IPS-NIHi11 (cell line): ENCODE data around the gene POLR1E.
"Not testable (repeated sequence)": the region's sequence is repeated elsewhere in the genome, so short reads cannot be mapped to it uniquely, and the experiment has no call there.

ENCODE experiments used
- DNase-seq: peaks from one replicate; pipeline ENCODE4 v3.0.0; 2012; ENCODE audit warnings: mixed read lengths, low spot score

Gene POLR1E

DNA sequence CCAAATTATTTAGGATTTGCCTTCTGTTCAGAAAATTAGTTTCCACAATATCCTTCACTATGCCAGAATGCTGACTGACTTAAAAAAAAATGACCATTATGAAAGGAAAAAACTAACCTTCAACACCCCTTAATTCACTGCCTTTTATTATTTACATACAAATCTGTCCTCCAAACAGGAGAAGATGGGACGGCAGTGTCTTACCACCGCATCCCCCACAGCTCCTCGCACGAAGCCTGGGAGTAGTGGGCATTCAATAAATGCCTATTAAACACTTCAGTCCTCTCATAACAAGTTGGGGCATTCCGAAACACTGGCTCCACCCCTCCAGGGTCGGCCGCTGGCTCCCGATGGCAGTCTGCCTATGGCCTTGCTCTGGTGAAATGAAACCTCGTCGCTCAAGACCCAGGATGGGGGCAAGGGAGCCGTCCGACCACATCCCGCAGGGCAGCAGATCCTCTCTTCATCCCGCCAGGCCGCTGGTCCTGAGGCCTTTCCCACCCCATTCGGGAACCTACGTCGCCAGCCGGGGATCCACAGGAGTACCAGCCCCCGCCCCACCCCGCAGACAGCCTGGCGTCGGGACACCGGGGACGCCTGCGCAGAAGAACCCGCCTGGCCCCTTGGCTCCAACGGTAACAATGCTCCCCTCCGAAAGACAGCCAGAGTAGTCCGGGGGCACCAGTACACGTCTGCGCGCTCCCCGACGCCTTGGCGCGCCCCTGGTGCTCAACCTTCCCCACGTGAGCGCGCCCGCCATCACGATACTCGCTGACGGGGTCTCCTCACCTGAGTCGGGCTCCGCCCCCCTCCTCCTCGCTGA lies 21.1 kb upstream of the POLR1E start:
- peak; percentile 88 for DNase-seq

DNA sequence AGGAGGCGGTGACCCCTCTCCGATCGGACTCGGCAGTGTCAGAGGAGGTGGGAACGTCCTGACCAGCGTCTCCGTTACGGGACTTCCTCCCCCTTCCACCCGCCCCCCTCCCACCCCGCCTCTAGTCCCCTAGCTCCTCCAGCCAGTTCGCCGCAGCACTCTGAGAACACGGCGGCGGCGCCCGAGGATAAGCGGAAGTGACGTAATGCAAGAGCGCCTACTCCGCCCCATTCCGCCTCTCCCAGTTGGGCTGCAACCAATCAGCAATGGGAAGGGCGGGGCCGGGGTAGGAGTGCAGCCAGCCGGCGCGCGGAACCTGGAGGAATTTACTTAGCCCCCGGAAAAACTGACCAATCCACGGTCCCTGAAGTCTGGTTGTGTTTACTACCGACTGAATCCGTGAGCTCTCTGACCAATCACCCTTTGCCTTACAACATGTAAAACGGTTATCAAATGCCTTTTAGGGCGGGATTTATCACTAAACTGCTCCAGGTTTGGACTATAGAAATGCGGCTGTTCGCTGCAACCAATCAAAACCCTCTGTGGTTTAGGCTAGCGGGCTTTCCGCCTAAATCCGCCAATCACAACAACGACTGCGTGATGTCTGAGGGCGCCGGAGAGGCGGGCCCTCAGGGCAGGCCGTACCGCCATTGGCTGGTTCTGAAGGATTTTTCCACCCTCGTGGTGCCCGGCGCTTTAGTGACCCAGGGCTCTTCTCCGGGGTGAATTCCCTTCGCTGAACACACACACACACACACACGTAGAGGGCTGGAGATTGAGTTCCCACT lies 20.3 kb upstream of the POLR1E start, which contains the start of gene ZBTB5:
TSS of gene ZBTB5 (minus strand) at position 202 of the 788 bp plus-strand sequence. CDS start 22,899 bp downstream, outside the sequence.
- DNase-seq = peak; percentile 92

- peak; percentile 45 for DNase-seq
Observed at GRCh38 chr9:37466037-37466709, 19.6 kb upstream of the POLR1E start.

DNA sequence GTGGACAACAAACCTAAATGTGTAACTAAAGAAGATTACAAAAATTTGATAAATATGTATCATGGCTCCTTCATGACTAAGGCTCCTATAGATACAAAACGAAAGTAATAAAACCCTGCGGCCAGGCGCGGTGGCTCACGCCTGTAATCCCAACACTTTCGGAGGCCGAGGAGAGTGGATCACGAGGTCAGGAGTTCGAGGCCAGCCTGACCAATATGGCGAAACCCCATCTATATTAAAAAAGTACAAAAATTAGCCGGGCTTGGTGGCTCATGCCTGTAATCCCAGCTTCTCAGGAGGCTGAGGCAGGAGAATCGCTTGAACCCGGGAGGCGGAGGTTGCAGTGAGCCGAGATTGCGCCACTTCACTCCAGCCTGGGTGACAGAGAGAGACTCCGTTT lies 18.2 kb upstream of the POLR1E start:
- not testable (repeated sequence) for DNase-seq

GRCh38 chr9:37468620-37469019 lies 17.1 kb upstream of the POLR1E start:
- no peak for DNase-seq

DNA sequence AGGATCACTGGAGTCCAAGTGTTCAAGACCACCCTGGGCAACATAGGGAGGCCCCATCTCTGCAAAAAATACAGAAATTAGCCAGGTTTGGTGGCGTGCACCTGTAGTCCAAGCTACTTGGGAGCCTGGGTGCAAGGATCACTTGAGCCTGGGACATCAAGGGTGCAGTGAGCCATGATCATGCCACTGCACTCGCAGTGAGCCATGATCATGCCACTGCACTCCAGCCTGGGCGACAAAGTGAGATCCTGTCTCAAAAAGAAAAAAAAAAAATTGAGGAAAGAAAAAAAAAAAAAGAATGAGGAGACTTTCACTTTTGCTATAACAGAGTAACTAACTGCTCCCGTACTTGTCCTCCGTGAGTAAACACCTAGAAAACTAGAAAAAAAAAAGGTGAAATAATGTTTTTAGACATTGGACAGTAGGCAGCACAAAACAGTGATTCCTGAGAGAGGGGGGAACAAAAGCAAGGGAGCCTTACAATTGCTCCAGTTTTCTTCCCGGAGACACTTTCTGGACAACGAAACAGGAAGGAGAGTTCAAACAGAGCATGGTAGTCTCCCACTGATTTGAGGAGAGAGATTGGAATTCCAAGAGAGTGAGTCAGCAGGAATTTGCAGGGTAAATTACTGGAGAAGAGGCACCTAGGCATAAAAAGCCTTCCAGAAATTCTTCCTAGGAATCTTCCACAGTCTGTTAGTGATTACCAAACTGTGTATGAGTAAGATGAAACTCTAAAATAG lies 13.6 kb upstream of the POLR1E start:
- peak; percentile 61 for DNase-seq

GRCh38 chr9:37473982-37474381 lies 11.8 kb upstream of the POLR1E start:
- not testable (repeated sequence) for DNase-seq

GRCh38 chr9:37474438-37474837 lies 11.3 kb upstream of the POLR1E start:
- no peak for DNase-seq

- no peak for DNase-seq
Observed at GRCh38 chr9:37476930-37477329, 8.8 kb upstream of the POLR1E start.

DNA sequence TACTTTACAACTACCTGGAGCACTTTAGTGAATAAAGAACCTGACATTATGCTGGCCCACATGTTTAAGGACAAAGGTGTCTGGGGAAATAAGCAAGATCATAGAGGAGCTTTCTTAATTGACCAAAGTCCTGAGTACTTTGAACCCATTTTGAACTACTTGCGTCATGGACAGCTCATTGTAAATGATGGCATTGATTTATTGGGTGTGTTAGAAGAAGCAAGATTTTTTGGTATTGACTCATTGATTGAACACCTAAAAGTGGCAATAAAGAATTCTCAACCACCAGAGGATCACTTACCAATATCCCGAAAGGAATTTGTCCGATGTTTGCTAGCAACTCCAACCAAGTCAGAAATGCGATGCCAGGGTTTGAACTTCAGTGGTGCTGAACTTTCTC lies 8.3 kb upstream of the POLR1E start:
- not testable (repeated sequence) for DNase-seq

DNA sequence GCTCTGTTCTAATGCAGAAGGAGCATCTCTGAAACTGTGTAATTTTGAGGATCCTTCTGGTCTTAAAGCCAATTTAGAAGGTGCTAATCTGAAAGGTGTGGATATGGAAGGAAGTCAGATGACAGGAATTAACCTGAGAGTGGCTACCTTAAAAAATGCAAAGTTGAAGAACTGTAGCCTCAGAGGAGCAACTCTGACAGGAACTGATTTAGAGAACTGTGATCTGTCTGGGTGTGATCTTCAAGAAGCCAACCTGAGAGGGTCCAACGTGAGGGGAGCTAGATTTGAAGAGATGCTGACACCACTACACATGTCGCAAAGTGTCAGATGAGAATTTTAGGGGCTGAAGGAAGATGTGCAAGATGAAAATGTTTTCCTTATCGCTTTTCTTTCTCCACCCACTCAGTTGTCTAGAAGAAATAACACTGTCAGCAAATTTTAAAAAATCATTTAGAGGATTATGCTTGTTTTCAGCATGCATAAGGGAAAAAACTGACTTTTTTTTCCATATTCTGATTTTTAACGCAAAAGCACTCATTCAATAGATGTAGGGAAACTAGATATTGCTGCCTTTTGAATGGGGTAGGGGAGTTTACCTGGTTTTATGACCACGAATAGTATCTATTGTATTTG lies 7.6 kb upstream of the POLR1E start:
- DNase-seq = not testable (repeated sequence)

- no peak for DNase-seq
Observed at GRCh38 chr9:37480759-37481158, 5.0 kb upstream of the POLR1E start.

DNA sequence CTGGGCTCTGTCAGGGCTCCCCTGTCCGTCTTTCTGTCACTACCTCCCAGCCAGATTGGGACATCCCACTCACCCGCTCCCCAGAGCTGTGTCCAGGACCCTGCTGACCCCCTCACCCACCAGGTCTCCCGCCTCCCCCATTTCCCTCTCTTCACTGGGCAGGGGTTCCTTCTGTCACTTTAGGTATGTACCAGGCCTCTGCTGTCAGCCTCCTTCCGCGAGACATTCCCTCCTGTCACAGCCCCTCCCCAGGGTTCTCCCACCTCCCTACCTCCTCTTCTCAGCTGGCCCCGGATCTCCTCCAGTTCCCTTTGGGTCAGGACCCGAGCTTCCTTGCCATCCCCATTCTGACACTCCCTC lies 488 bp downstream of the POLR1E start:
- no peak for DNase-seq

DNA sequence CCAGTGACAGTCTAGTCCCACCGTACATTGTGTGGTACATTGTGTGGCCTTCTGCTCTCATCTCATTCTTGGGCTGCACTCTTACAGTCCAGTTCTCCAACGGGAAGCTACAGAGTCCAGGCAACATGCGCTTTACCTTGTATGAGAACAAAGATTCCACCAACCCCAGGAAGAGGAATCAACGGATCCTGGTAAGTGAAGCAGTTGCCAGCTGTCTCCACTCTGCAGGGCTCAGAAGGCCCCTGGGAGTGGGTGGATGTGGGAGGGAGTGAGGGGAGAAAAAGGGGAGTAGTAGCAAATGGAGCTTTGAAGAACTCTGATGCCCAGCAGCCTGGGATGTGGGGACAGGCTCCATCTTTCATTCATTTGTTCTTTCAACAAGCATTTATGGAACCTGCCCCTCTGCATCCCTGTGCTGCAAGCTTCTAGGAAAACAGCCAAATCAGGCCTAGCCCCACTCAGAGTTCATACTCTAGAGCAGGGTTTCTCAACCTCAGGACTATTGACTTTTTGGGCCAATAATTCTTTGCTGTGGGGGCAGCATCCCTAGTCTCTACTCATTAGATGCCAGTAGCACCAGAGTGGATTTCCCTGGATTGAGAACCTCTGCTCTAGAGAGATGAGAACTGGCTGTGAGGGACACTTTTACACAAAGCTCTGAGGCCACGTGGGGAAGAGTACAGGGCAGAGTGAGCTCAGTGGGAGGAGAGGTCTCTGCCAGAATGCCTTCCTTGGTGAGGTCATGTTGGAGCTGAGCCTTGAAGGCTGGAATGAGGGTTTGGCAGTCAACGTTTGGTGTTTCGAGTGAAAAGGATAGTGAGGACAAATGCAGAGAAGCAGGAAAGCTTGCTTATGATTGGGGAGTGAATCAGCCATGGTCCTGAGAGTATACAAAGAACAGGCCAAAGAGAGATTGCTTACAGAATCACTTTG lies 1.1 kb downstream of the POLR1E start:
- DNase-seq = no peak

GRCh38 chr9:37491939-37492338 lies 6.2 kb downstream of the POLR1E start:
- DNase-seq = no peak

DNA sequence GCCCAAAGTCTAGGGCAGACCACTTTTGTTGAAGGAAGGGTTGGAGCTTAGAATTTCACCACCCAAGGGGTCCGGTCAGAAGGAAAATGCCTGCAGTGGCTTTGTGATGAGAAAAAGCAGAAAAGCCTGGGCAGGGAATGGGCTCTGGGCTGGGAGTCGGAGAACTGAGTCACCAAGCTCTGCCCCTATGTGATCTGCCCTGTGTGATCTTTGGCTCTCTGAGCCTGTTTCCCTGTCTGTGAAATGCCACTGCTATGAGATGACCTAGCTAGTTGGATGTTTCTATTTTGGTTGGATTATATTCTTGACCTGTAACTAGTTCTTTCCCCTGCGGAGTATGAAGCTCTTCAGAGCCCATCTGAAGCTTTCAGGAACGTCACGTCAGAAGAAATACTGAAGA lies 9.8 kb downstream of the POLR1E start:
- DNase-seq = no peak

GRCh38 chr9:37496020-37496419 lies 10.3 kb downstream of the POLR1E start:
- no peak for DNase-seq

- no peak for DNase-seq
Observed at GRCh38 chr9:37497320-37497719, 11.6 kb downstream of the POLR1E start.

GRCh38 chr9:37498457-37498856 lies 12.7 kb downstream of the POLR1E start:
- no peak for DNase-seq

GRCh38 chr9:37499297-37499696 lies 13.5 kb downstream of the POLR1E start:
- DNase-seq = no peak
